ENCODE results near the gene OGT.

- TF ChIP-seq CTCF (IDR thresholded peaks at IDR 0.05; ENCODE audit: low read depth, low read length, poor library complexity, severe bottlenecking) (no peak), EZH2phosphoT487 (IDR thresholded peaks at IDR 0.05; ENCODE audit: borderline replicate concordance, low read length) (no peak)
Measured at GRCh38 chrX:71525316-71525715, 7.6 kb upstream of the OGT start.

All from DOHH2 (cell line).